Prostate gland (tissue), 2 donors: ENCODE results near the gene TAAR6.

Source experiments
- POLR2AphosphoS5 ChIP-seq: sonication (generic); formaldehyde crosslinking; IDR thresholded peaks from one replicate; pipeline ENCODE4 v1.6.1; 2017; ENCODE audit warnings: antibody characterized with exemption
- TF ChIP-seq, protein P1 (sequence below), 4 experiments: fragments of 200-600 bp in 2 of 4; fragments of 450-650 bp in 2 of 4; sonication (generic) in 2 of 4; IDR thresholded peaks; 1 replicate in 3 of 4; 2 replicates in 1 of 4; pipeline ENCODE4 v1.5.1; 2016 to 2019; ENCODE audit warnings: antibody characterized with exemption in 4 of 4, mild to moderate bottlenecking in 2 of 4, moderate library complexity in 2 of 4

DNA sequence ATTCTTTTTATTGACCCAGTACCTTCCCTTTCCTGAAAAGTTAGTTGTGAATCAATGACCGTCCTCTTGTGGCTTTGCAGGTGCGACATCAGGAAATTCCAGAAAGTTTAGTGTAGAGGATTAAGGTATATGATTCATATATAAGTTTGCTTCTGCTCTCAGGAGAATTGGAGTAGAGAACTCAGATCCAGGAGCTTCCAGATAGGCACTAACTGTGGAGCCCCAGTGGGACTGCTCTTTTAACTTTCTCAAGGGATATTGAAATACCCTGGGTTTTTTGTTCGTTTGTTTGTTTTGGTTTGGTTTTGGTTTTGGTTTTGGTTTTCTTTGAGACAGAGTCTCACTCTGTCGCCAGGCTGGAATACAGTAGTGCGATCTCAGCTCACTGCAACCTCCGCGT, 44.4 kb downstream of the TAAR6 start:
- TF ChIP-seq, protein P1, sequence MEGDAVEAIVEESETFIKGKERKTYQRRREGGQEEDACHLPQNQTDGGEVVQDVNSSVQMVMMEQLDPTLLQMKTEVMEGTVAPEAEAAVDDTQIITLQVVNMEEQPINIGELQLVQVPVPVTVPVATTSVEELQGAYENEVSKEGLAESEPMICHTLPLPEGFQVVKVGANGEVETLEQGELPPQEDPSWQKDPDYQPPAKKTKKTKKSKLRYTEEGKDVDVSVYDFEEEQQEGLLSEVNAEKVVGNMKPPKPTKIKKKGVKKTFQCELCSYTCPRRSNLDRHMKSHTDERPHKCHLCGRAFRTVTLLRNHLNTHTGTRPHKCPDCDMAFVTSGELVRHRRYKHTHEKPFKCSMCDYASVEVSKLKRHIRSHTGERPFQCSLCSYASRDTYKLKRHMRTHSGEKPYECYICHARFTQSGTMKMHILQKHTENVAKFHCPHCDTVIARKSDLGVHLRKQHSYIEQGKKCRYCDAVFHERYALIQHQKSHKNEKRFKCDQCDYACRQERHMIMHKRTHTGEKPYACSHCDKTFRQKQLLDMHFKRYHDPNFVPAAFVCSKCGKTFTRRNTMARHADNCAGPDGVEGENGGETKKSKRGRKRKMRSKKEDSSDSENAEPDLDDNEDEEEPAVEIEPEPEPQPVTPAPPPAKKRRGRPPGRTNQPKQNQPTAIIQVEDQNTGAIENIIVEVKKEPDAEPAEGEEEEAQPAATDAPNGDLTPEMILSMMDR (IDR thresholded peaks at IDR 0.05), result no peak
- TF ChIP-seq POLR2AphosphoS5, result no peak
